HepG2 (cell line): Measurements from ENCODE around the gene KCNAB3. TPM values are rescaled to one million over a fixed set of nuclear protein-coding genes. Genes with fewer than 3 reads are reported as not detected.

Experiments
- ATF7 ChIP-seq, 2 experiments: fragments of 450-650 bp in 1 of 2; sonication (generic) in 1 of 2; formaldehyde crosslinking in 1 of 2; IDR thresholded peaks; 2 replicates each; pipeline versions ENCODE4 v1.4.0 to v1.6.1; 2016 to 2020; ENCODE audit warnings: antibody characterized with exemption in 1 of 2, mild to moderate bottlenecking in 1 of 2, missing genetic modification reagents in 1 of 2
- ELF3 ChIP-seq: IDR thresholded peaks from 2 replicates; pipeline ENCODE4 v1.6.1; 2016; ENCODE audit warnings: missing genetic modification reagents, missing compliant biosample characterization
- HMGXB3 ChIP-seq: sonication (generic); formaldehyde crosslinking; IDR thresholded peaks from 2 replicates; pipeline ENCODE4 v1.4.0; 2020; ENCODE audit warnings: missing genetic modification reagents, borderline replicate concordance
- MEIS2 ChIP-seq: sonication (generic); formaldehyde crosslinking; IDR thresholded peaks from 2 replicates; pipeline ENCODE4 v1.9.0; 2021; ENCODE audit warnings: mild to moderate bottlenecking, missing genetic modification reagents
- PATZ1 ChIP-seq: sonication (generic); formaldehyde crosslinking; IDR thresholded peaks from 2 replicates; pipeline ENCODE4 v1.4.0; 2020; ENCODE audit warnings: missing genetic modification reagents
- RFX3 ChIP-seq: IDR thresholded peaks from 2 replicates; pipeline ENCODE4 v1.6.1; 2016; ENCODE audit warnings: missing biosample characterization, missing genetic modification reagents
- SKIL ChIP-seq: sonication (generic); formaldehyde crosslinking; IDR thresholded peaks from 2 replicates; pipeline ENCODE4 v1.8.0; 2022; ENCODE audit warnings: missing genetic modification reagents, mild to moderate bottlenecking, moderate library complexity, borderline replicate concordance
- TCF7 ChIP-seq: sonication (generic); IDR thresholded peaks from 2 replicates; pipeline ENCODE4 v1.6.1; 2016; ENCODE audit warnings: antibody characterized with exemption, low read depth
- ZBTB8A ChIP-seq: sonication (generic); formaldehyde crosslinking; IDR thresholded peaks from 2 replicates; pipeline ENCODE4 v1.4.0; 2020; ENCODE audit warnings: mild to moderate bottlenecking, low read depth, missing genetic modification reagents, borderline replicate concordance
- ZNF737 ChIP-seq: sonication (generic); formaldehyde crosslinking; IDR thresholded peaks from 2 replicates; pipeline ENCODE4 v1.5.0; 2020; ENCODE audit warnings: missing genetic modification reagents, mild to moderate bottlenecking, borderline replicate concordance
- polyA plus RNA-seq, 8 experiments: library from polyadenylated mRNA; depleted of rRNA in 3 of 8; stranded (reverse) in 7 of 8; unstranded in 1 of 8; fragments of >200 nt; fragmentation: Illumina TruSeq in 4 of 8; extraction: Trizol in 4 of 8; gene quantifications; 2 replicates each; pipeline versions ENCODE4 v1.2.1 to v1.2.3, GENCODE V29; 2011 to 2016; ENCODE audit warnings: low read depth in 4 of 8, missing spikeins in 1 of 8, mixed read lengths in 1 of 8; ENCODE audit not compliant: insufficient read depth in 1 of 8
- total RNA-seq, 5 experiments: library from RNA; depleted of rRNA; stranded (reverse); fragments of >200 nt; fragmentation: Illumina TruSeq; extraction: Trizol; gene quantifications; 2 replicates each; pipeline ENCODE4 v1.2.3, GENCODE V29; 2016; ENCODE audit warnings: low read depth in 1 of 5

Gene KCNAB3
- total and polyA plus RNA-seq, 2 of the 13 experiments (the other 11 are each of a cell fraction or from before 2014, with no cell fraction given): 0.29 to 0.88 TPM

- TF ChIP-seq HMGXB3 (CRISPR knock-in tag): no peak
- no peak for TF ChIP-seq TCF7
- TF ChIP-seq RFX3 (CRISPR knock-in tag): no peak
- peak; percentile 57 for TF ChIP-seq ELF3 (CRISPR knock-in tag)
- TF ChIP-seq ZBTB8A (CRISPR knock-in tag): peak; percentile 37; the same call in 1 of the 2 replicates
- no peak for TF ChIP-seq ZNF737 (CRISPR knock-in tag)
- no peak for TF ChIP-seq SKIL
- TF ChIP-seq MEIS2 (CRISPR knock-in tag): peak; percentile 9; the same call in 1 of the 2 replicates
- peak; percentile 100 for TF ChIP-seq ATF7 (IDR thresholded peaks at IDR 0.05)
- peak; percentile 99 for TF ChIP-seq ATF7 (CRISPR knock-in tag; IDR thresholded peaks at IDR 0.05)
- no peak for TF ChIP-seq PATZ1 (CRISPR knock-in tag)
Measured at GRCh38 chr17:7931709-7932482, 2.2 kb upstream of the KCNAB3 start, which contains the start of the genes CNTROB and TRAPPC1 (continued).
